ENCODE measurements around the gene TMEM255A.
A peak's percentile ranks its signal among the peaks of the same experiment; 100 is the strongest.

TMEM255A gene

DNA sequence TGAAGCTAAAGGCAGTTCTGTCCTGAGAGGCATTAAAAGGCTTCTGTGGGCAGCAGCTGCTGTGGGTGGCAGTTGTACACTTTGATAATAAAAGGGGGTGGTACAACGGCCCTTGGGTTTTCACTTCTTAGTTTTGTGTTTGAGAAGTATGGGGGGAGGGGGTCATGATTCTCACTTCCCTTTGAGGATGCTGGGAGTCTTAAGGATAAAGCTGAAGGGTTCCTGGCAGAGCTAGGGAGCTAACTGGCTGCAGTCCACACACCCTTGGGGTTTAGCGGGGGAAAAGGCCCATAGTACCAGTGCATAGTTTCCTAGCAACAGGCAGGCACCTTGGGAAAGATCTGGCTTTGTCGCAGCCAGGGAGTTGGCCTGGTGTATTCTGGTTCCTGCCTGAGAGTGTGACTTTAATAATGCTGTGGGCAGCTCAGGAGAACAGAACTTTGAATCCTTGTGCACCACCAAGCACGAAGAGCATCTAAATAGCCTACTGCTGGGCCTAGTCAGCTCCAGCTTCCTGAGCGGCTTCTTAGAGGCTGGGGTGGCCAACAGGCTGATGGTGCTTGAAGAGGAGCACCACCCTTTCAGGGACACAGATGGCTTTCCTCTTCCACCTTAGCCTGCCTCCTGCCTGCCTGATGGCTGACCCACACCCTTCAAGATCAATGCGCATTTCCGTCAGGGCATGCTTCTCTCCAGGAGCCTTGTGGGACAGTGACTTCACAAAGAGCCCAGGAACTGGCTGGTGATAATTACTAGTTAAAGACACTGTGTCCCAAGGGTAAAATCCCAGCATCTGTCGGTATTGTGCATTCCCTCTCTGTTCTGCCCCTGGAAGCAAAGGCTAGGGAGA is 48.2 kb downstream of the TMEM255A start:
- DNase-seq, result no peak

DNA sequence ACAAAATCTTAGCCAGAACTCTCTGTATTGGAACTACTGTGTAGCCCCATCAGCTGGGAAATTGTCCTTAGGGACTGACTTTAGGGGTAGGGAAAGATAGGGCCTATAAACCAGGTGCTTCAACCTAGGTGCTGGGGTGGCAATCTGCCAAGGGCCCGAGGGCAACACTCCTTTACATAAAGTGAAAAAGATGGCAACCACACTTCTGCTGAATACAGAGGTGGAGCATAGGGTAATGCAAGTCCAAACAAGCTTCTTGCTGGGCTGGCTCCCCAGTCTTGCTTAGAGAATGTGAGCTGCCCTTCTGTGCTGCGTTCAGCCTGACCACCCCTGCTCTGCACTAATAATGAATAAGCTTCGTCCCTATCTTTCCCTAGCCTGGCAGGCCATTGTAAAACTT is 50.9 kb downstream of the TMEM255A start:
- no peak for DNase-seq

GRCh38 chrX:120253784-120254183 is 57.5 kb downstream of the TMEM255A start:
- no peak for DNase-seq

DNA sequence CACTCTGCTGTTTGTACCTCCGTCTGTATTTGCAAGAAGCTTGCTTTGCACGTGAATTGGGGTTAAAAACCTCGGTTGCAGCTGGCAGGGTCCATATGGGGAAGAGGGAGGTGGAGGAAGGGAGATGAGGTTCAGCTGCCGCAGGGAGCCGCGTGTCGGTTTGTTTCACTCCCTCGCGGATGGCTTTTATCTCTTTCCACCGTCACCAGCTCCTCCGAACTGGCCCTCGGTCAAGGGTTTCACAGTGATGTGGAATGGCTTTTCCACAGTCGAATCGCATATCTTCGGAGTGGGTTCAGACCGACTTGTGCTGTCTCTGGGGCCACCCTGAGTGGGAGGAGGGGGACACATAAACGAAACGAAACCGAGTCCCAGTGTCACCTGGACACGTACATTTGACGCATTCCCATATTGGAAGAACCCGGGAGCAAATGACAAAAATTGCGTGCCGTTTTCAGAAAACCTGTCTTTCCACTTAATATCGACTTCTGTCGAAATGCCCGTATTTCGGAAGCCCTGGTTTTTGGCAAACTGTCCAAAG is 59.7 kb downstream of the TMEM255A start:
- DNase-seq, result peak; percentile 19

DNA sequence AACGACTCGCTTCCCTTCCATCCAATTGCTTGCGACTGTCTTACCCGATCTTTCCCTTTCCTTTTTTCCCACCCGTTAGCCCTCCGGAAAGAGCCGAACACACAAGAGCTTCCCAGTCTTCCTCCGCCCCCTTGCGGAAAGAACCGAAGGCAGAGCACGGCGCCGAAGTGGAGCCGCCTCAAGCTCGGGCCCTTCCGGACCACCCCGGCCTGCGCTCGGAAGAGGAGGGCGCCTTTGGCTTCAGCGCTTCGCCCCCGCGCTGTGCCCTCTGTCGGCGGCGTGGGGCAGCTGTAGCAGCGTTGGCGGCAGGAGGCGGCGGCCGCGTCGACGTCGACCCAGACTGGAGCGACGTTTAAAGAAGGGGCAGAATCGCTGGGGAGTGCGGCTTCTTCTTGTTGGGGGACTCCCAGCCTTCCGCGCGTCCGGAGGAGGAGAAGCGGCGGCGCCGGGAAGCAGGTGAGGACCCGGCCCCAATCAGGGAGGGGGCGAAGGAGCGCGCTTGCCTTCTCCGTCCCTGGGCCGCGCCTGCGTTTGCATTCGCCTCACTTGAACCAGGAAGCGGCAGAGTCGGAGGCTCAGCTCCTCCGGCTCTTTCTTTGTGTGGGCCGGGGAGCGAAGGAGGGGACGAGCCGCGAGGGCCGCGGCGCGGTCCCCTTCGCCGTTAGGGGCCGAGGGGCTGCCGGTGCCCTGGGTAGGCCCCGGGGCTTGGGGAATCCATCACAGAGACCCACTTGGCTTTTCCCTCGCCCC is 60.6 kb downstream of the TMEM255A start, which contains the start of gene ZBTB33:
Gene ZBTB33 (plus strand): TSS at position 291 of the 750 bp plus-strand sequence. CDS start 2,604 bp downstream, outside the sequence.
- DNase-seq, result peak; percentile 81

GRCh38 chrX:120244735-120245498 is 66.3 kb downstream of the TMEM255A start:
- DNase-seq, result peak; percentile 52

DNA sequence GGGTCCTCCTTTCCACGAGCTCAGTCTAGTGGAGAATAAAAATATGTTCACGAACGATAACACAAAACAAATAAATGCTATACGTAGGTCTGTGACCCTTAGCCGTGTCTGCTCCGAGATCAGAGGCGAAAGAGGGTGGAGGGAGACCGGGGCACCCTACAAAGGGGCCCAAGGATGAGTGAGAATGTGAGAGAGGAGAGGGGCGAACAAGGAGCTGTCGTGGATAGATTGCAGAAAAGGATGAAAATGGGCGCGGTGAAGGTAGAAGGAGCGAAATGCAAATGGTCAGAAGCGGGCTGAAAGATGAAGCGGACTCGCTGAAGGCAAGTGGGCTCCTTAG is 66.9 kb downstream of the TMEM255A start:
- no peak for DNase-seq

GRCh38 chrX:120242813-120243212 is 68.4 kb downstream of the TMEM255A start:
- no peak for DNase-seq

DNA sequence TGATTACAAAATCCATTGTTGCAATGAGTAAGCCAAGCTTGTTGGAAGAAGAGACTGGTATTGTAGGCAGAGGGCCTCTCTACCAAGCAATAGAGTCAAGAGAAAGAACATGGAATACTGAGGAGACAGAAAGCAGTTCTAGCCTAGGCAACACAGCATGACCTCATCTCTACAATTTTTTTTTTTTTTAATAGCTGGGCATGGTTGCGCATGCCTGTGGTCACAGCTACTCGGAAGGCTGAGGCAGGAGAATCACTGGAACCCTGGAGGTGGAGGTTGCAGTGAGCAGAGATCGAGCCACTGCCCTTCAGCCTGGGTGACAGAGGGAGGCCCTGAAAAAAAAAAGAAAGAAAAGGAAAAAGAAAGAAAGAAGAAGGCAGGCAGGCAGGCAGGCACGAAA is 72.3 kb downstream of the TMEM255A start:
- no peak for DNase-seq

- no peak for DNase-seq
Measured at GRCh38 chrX:120236687-120237479, 74.4 kb downstream of the TMEM255A start.

DNA sequence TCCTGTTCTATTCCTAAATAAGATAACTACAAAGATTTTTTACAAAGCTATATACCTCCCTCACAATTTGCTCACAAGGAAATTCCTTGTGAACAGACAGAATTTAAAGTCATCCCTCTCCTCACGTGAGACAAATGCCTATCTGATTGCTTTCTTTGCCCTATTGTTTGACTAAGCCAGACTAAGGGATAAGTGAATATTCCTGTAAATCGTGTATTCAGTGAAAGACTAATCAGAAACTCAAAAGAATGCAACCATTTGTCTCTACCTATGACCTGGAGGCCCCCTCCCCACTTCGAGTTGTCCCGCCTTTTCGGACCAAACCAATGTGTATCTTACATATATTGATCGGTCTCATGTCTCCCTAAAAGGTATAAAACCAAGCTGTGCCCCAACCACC is 76.0 kb downstream of the TMEM255A start:
- no peak for DNase-seq

GRCh38 chrX:120228187-120228908 is 82.9 kb downstream of the TMEM255A start:
- DNase-seq, result no peak

DNA sequence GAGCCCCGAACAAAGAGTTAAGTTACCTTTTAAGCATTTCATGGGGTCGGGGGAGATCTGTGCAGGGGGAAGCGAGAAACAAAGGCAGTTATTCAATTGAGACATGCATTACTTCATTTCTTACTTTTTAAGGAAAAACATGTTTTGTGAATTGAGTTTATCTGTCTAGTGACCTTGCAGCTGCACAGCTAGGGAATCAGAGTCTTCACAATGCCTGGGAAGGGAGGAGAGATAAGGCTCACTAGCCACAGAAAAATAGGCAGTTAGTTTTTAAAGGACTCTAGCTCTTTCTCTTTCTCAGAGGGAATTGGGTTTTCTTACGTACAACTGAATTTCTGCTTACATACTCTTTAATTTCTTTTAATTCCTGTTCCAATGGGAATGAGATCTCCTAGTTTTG is 86.9 kb downstream of the TMEM255A start:
- DNase-seq, result no peak

DNA sequence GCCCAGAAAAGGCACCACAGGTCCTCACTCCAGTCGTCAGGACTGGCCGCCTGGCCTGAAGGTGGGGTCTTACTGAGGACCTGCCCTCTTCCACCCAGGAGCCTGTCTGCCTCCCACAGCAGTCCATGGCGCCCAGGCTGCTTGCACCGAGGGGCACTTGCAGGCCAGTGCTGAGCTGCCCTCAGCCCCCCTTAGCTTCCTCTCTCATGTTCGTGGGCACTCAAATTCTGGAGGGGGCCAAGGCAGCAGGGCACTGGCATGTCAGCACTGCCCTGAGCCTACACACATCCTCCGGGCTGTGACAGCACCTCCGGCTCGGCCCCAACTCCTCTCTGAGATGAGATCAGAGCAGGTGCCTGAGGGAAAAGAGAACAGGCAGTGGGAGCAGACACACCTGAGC is 87.9 kb downstream of the TMEM255A start:
- DNase-seq, result no peak

DNA sequence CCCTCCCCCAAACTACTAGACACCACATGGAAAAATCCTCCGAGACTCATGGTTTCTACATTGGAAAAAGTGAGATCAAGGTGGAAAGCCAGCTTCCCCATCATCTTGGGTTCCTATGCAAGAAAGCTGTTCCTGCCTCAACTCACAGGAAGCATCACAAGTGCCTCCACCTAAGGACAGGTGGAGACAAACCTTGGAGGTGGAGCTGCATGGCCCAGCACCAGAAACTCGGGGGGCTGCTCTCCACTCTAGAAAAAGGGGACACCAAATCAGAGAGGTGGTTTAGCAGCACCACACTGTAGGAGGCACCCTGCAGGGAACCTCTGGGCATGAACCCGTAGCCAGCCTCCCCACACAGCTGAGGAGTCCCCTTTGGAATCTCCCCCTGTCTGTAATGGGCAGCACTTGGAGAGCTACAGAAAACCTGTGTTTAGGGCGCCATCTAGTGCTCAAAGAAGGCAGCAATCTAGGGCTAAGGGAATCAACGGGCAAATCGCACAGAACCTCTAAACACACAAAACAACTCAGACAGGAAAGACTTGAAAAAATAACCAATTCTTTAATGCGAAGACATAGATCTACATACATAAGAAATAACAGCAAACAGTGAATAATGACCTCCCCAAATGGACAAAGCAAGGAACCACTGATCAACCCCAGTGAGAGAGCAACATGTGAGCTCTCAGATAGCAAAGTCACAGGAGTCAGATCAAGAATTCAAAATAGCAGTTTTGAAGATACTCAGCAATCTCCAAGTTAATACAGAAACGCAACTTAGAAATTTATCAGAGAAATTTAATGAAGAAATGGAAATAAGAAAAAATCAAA is 97.6 kb downstream of the TMEM255A start:
- peak; percentile 54 for DNase-seq
